Hepatocyte (in vitro differentiated cells): ENCODE data around the gene TRPV2. TPM values are rescaled to one million over a fixed set of nuclear protein-coding genes. Genes with fewer than 3 reads are reported as not detected.
A peak's percentile ranks its signal among the peaks of the same experiment; 100 is the strongest.

Experiments used
- DNase-seq: peaks from one replicate; pipeline ENCODE4 v3.0.0-alpha.2; 2016; ENCODE audit warnings: low spot score
- H2AFZ ChIP-seq: fragments of 200-600 bp; sonication (generic); 2 replicates; pipeline ENCODE4 v1.6.0; 2016; ENCODE audit warnings: antibody characterized with exemption, mild to moderate bottlenecking
- H3K27ac ChIP-seq: fragments of 200-600 bp; sonication (generic); 2 replicates; pipeline ENCODE4 v1.5.1; 2016; ENCODE audit warnings: mild to moderate bottlenecking
- H3K27me3 ChIP-seq: fragments of 200-600 bp; sonication (generic); 2 replicates; pipeline ENCODE4 v1.6.1; 2016
- H3K36me3 ChIP-seq: fragments of 200-600 bp; sonication (generic); replicated peaks from 2 replicates; pipeline ENCODE4 v1.5.1; 2016; ENCODE audit warnings: low read depth; ENCODE audit not compliant: insufficient read depth
- H3K4me1 ChIP-seq: fragments of 200-600 bp; sonication (generic); 2 replicates; pipeline ENCODE4 v1.5.1; 2016; ENCODE audit warnings: mild to moderate bottlenecking, moderate library complexity; ENCODE audit not compliant: insufficient read depth
- H3K4me2 ChIP-seq: fragments of 200-600 bp; sonication (generic); 2 replicates; pipeline ENCODE4 v1.6.0; 2016
- H3K4me3 ChIP-seq: fragments of 200-600 bp; sonication (generic); 2 replicates; pipeline ENCODE4 v1.5.1; 2016; ENCODE audit warnings: mild to moderate bottlenecking
- H3K79me2 ChIP-seq: fragments of 200-600 bp; sonication (generic); 2 replicates; pipeline ENCODE4 v1.6.0; 2017; ENCODE audit warnings: mild to moderate bottlenecking
- H3K9me2 ChIP-seq: fragments of 200-600 bp; sonication (generic); replicated peaks from 2 replicates; pipeline ENCODE4 v1.6.0; 2017; ENCODE audit warnings: mild to moderate bottlenecking; ENCODE audit not compliant: insufficient read depth
- H3K9me3 ChIP-seq: fragments of 200-600 bp; sonication (generic); 2 replicates; pipeline ENCODE4 v1.5.1; 2016; ENCODE audit warnings: low read depth, mild to moderate bottlenecking
- H4K20me1 ChIP-seq: fragments of 200-600 bp; sonication (generic); 2 replicates; pipeline ENCODE4 v1.6.0; 2016; ENCODE audit warnings: mild to moderate bottlenecking; ENCODE audit not compliant: insufficient read depth, poor library complexity, severe bottlenecking
- EZH2 ChIP-seq: fragments of 200-600 bp; sonication (generic); IDR thresholded peaks from 2 replicates; pipeline ENCODE4 v1.6.1; 2016; ENCODE audit warnings: antibody characterized with exemption, mild to moderate bottlenecking, borderline replicate concordance
- EZH2phosphoT487 ChIP-seq: fragments of 200-600 bp; sonication (generic); IDR thresholded peaks from one replicate; pipeline ENCODE4 v1.6.1; 2018; ENCODE audit warnings: antibody characterized with exemption, mild to moderate bottlenecking, low read depth, moderate library complexity; ENCODE audit not compliant: unreplicated experiment, severe bottlenecking
- WGBS: methylation state at CpG from one replicate; pipeline ENCODE4 v1.1.6; 2016; ENCODE audit warnings: low lambda C conversion rate; ENCODE audit errors: missing lambda C conversion rate; 5-methylcytosine and 5-hydroxymethylcytosine counted together
- polyA plus RNA-seq: library from polyadenylated mRNA; unstranded; fragments of >200 nt; fragmentation: Nextera tagmentation; extraction: Ambion mirVana; gene quantifications from 2 replicates; pipeline ENCODE4 v1.2.1, GENCODE V29; 2016
- total RNA-seq: library from RNA; depleted of rRNA; stranded (reverse); fragments of >200 nt; gene quantifications from 2 replicates; pipeline ENCODE4 v1.2.3, GENCODE V29; 2014
- TF ChIP-seq, protein P1 (sequence below): fragments of 200-600 bp; sonication (generic); IDR thresholded peaks from 2 replicates; pipeline ENCODE4 v1.5.1; 2016; ENCODE audit warnings: antibody characterized with exemption, mild to moderate bottlenecking; ENCODE audit not compliant: poor library complexity

Gene TRPV2
- total and polyA plus RNA-seq, 2 experiments from 2014 or later: 7.7 to 10.1 TPM

GRCh38 chr17:16407911-16408588 lies 7.3 kb upstream of the TRPV2 start:
- H2AFZ ChIP-seq: no peak overlapping the region
- peak; percentile 70 for DNase-seq
- no peaks in the 10 kb centered on the region for H3K9me3 ChIP-seq
- H3K79me2 ChIP-seq: no peaks in the 10 kb centered on the region
- H3K27me3 ChIP-seq: no peaks in the 10 kb centered on the region
- 65% methylated on average over 9 of the region's 14 CpGs for WGBS
- TF ChIP-seq, protein P1, sequence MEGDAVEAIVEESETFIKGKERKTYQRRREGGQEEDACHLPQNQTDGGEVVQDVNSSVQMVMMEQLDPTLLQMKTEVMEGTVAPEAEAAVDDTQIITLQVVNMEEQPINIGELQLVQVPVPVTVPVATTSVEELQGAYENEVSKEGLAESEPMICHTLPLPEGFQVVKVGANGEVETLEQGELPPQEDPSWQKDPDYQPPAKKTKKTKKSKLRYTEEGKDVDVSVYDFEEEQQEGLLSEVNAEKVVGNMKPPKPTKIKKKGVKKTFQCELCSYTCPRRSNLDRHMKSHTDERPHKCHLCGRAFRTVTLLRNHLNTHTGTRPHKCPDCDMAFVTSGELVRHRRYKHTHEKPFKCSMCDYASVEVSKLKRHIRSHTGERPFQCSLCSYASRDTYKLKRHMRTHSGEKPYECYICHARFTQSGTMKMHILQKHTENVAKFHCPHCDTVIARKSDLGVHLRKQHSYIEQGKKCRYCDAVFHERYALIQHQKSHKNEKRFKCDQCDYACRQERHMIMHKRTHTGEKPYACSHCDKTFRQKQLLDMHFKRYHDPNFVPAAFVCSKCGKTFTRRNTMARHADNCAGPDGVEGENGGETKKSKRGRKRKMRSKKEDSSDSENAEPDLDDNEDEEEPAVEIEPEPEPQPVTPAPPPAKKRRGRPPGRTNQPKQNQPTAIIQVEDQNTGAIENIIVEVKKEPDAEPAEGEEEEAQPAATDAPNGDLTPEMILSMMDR: no peak
- no peak for TF ChIP-seq EZH2phosphoT487
- no peak for TF ChIP-seq EZH2
- peak overlapping the region; percentile 19 for H3K27ac ChIP-seq
- no peaks in the 10 kb centered on the region for H3K9me2 ChIP-seq
- no peaks in the 10 kb centered on the region for H4K20me1 ChIP-seq
- peaks cover 5% of the 10 kb centered on the region for H3K4me1 ChIP-seq
- no peaks in the 10 kb centered on the region for H3K36me3 ChIP-seq
- no peak overlapping the region for H3K4me2 ChIP-seq
- H3K4me3 ChIP-seq: no peak overlapping the region

DNA sequence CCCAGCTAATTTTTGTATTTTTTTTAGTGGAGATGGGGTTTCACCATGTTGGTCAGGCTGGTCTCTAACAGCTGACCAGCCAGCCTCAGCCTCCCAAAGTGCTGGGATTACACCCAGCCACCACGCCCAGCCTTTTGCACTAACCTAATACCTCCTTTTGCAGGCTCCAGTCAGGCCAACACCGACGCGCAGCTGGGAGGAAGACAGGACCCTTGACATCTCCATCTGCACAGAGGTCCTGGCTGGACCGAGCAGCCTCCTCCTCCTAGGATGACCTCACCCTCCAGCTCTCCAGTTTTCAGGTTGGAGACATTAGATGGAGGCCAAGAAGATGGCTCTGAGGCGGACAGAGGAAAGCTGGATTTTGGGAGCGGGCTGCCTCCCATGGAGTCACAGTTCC lies 2.0 kb downstream of the TRPV2 start:
- no peak overlapping the region for H3K4me2 ChIP-seq
- H4K20me1 ChIP-seq: no peaks in the 10 kb centered on the region
- H3K36me3 ChIP-seq: no peaks in the 10 kb centered on the region
- TF ChIP-seq, protein P1: no peak
- TF ChIP-seq EZH2phosphoT487 (no peak), EZH2 (no peak)
- H2AFZ ChIP-seq: no peak overlapping the region
- H3K4me3 ChIP-seq: no peak overlapping the region
- DNase-seq: no peak
- no peaks in the 10 kb centered on the region for H3K9me3 ChIP-seq
- no peaks in the 10 kb centered on the region for H3K9me2 ChIP-seq
- no peak overlapping the region for H3K27ac ChIP-seq
- H3K27me3 ChIP-seq: no peaks in the 10 kb centered on the region
- peaks cover 23% of the 10 kb centered on the region for H3K4me1 ChIP-seq
- 97% methylated on average over 7 of the region's 7 CpGs for WGBS
- H3K79me2 ChIP-seq: no peaks in the 10 kb centered on the region

DNA sequence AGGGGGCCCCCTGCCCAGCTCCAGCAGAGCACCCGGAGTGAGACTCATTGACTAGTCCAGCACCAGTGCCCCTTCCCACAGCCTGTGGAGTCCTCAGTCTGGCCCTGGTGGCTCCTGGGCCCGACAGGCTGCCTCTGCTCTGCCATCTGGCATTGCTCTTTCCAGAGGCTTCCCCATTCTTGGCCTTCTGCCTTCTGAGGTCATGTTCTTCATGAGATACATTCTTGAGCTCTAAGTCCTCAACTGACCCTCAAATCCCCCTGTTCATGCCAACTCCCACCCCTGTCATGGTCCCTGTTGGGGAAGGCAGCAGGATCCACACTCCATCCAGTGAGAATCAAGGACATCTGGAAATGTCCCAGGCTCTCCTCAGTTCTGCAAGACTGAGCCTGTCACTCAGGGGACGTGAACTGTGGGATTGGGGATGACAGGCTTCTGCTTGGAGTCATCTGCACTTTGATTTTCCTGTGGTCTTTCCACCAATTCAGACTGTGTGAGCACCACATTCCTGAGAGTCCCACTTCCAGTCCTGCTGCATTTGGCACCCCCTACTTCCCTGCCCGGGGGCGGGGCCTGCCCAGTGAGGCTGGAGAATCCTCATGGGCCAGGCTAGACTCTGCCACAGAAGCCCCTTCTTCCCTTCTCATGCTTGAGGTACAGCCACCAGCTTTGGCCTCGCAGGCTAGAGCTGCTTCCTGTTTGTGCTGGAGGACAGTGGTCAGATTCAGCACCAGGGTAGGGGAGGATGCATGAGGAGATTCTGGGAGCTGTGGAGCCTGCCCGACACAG lies 2.7 kb downstream of the TRPV2 start:
- Histone ChIP-seq H3K79me2 (no peaks in the 10 kb centered on the region), H3K4me3 (no peak overlapping the region), H3K27me3 (no peaks in the 10 kb centered on the region), H3K4me2 (no peak overlapping the region), H3K36me3 (no peaks in the 10 kb centered on the region), H2AFZ (no peak overlapping the region), H3K9me3 (no peaks in the 10 kb centered on the region), H3K4me1 (peaks cover 23% of the 10 kb centered on the region), H4K20me1 (no peaks in the 10 kb centered on the region), H3K9me2 (no peaks in the 10 kb centered on the region), H3K27ac (peak overlapping the region; percentile 86)
- peak; percentile 5 for DNase-seq
- 88% methylated on average over 7 of the region's 7 CpGs for WGBS
- TF ChIP-seq, protein P1: no peak
- TF ChIP-seq EZH2 (no peak), EZH2phosphoT487 (no peak)
